HEK293 (cell line): ENCODE results near the gene KIRREL3.

ENCODE experiments used
- CTCF ChIA-PET: fragments of 350-600 bp; formaldehyde crosslinking; extraction: SDS; loops from one replicate; lab custom pipeline; 2021; ENCODE audit warnings: antibody characterized with exemption; lab: Yijun Ruan, JAX
- POLR2A ChIA-PET: fragments of 300-600 bp; formaldehyde crosslinking; extraction: SDS; loops from one replicate; lab custom pipeline; 2020; ENCODE audit warnings: antibody characterized with exemption, inconsistent platforms; lab: Yijun Ruan, JAX
- H3K27ac ChIP-seq: fragments of 200-500 bp; sonication (Bioruptor generic); 2 replicates; pipeline ENCODE4 v1.5.1; 2014; ENCODE audit warnings: low read depth, low read length, control low read depth, inconsistent platforms; ENCODE audit errors: extremely low read depth
- H3K36me3 ChIP-seq, 2 experiments: fragments of 200-500 bp in 1 of 2; sonication (Bioruptor generic) in 1 of 2; 1 replicate in 1 of 2; 2 replicates in 1 of 2; pipeline ENCODE4 v1.5.1; 2014 to 2017; ENCODE audit warnings: inconsistent platforms in 2 of 2, low read length in 2 of 2; ENCODE audit not compliant: control insufficient read depth in 2 of 2, insufficient read depth in 1 of 2
- H3K4me1 ChIP-seq: fragments of 200-500 bp; sonication (Bioruptor generic); 2 replicates; pipeline ENCODE4 v1.5.1; 2014; ENCODE audit warnings: mild to moderate bottlenecking, low read length, inconsistent platforms; ENCODE audit not compliant: control insufficient read depth, insufficient read depth
- H3K4me3 ChIP-seq: 2 replicates; pipeline ENCODE4 v1.5.1; 2011; ENCODE audit warnings: low read depth, mild to moderate bottlenecking, control low read depth, low read length, moderate library complexity
- H3K9me3 ChIP-seq: fragments of 200-500 bp; sonication (Bioruptor generic); 2 replicates; pipeline ENCODE4 v1.5.1; 2014; ENCODE audit warnings: low read depth, low read length, inconsistent platforms; ENCODE audit not compliant: control insufficient read depth, insufficient read depth
- KLF16 ChIP-seq: fragments of 450-650 bp; formaldehyde crosslinking; IDR thresholded peaks from 2 replicates; pipeline ENCODE4 v1.5.1; 2017; ENCODE audit warnings: missing biosample characterization, missing genetic modification characterization
- MEIS1 ChIP-seq: sonication (generic); formaldehyde crosslinking; IDR thresholded peaks from 2 replicates; pipeline ENCODE4 v1.8.1; 2022; ENCODE audit warnings: missing genetic modification reagents, mild to moderate bottlenecking, borderline replicate concordance
- ZNF140 ChIP-seq: fragments of 450-650 bp; formaldehyde crosslinking; IDR thresholded peaks from 2 replicates; pipeline ENCODE4 v1.5.1; 2016; ENCODE audit warnings: missing biosample characterization, missing genetic modification characterization
- ZNF169 ChIP-seq: fragments of 450-650 bp; formaldehyde crosslinking; IDR thresholded peaks from 2 replicates; pipeline ENCODE4 v1.5.1; 2016; ENCODE audit warnings: missing biosample characterization, missing genetic modification characterization
- ZNF19 ChIP-seq: fragments of 450-650 bp; formaldehyde crosslinking; IDR thresholded peaks from 2 replicates; pipeline ENCODE4; 2016; ENCODE audit warnings: missing biosample characterization, missing genetic modification characterization, low read depth
- ZNF221 ChIP-seq: fragments of 450-650 bp; formaldehyde crosslinking; IDR thresholded peaks from 2 replicates; pipeline ENCODE4 v1.5.1; 2017; ENCODE audit warnings: missing biosample characterization, missing genetic modification characterization, borderline replicate concordance
- ZNF341 ChIP-seq: fragments of 450-650 bp; formaldehyde crosslinking; IDR thresholded peaks from 2 replicates; pipeline ENCODE4; 2016; ENCODE audit warnings: low read depth, missing biosample characterization, missing genetic modification characterization
- ZNF571 ChIP-seq: fragments of 450-650 bp; formaldehyde crosslinking; IDR thresholded peaks from 2 replicates; pipeline ENCODE4 v1.5.0; 2017; ENCODE audit warnings: missing biosample characterization, missing genetic modification characterization
- ZNF629 ChIP-seq: fragments of 450-650 bp; formaldehyde crosslinking; IDR thresholded peaks from 2 replicates; pipeline ENCODE4 v1.5.1; 2017; ENCODE audit warnings: missing biosample characterization, missing genetic modification characterization
- ZNF654 ChIP-seq: fragments of 450-650 bp; formaldehyde crosslinking; IDR thresholded peaks from 2 replicates; pipeline ENCODE4 v1.5.1; 2016; ENCODE audit warnings: low read depth, missing biosample characterization, missing genetic modification characterization
- ZNF747 ChIP-seq: fragments of 450-650 bp; formaldehyde crosslinking; IDR thresholded peaks from 2 replicates; pipeline ENCODE4 v1.5.1; 2016; ENCODE audit warnings: missing biosample characterization, missing genetic modification characterization
- ZNF76 ChIP-seq: fragments of 450-650 bp; formaldehyde crosslinking; IDR thresholded peaks from 2 replicates; pipeline ENCODE4; 2016; ENCODE audit warnings: low read depth, missing biosample characterization, missing genetic modification characterization, borderline replicate concordance
- TF ChIP-seq, protein P1 (sequence below): fragments of 450-650 bp; formaldehyde crosslinking; IDR thresholded peaks from 2 replicates; pipeline ENCODE4 v1.5.1; 2017; ENCODE audit warnings: missing biosample characterization, missing genetic modification characterization
- TF ChIP-seq, protein P2 (sequence below): fragments of 450-650 bp; formaldehyde crosslinking; IDR thresholded peaks from 2 replicates; pipeline ENCODE4 v1.5.1; 2016; ENCODE audit warnings: missing biosample characterization, missing genetic modification characterization
- TF ChIP-seq, protein P3 (sequence below): fragments of 450-650 bp; formaldehyde crosslinking; IDR thresholded peaks from 2 replicates; pipeline ENCODE4 v1.5.1; 2016; ENCODE audit warnings: missing biosample characterization, missing genetic modification characterization
- TF ChIP-seq, protein P4 (sequence below): fragments of 450-650 bp; formaldehyde crosslinking; IDR thresholded peaks from 2 replicates; pipeline ENCODE4 v1.5.1; 2016; ENCODE audit warnings: missing biosample characterization, missing genetic modification characterization, borderline replicate concordance

Gene KIRREL3

DNA sequence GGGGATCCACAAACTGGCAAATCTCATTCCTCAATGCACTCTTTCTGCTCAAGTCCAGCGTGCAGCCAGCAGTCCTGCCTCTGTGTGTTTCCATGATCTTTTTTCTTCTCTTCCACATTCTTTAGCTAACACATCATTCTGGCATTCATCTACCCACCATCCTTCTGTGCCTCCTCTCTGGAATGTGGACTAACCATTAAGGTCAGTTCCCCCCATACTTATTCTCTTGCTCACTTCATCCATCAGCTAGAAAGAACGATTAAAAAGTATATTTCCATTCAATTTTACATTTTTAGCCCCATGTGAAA lies 7.8 kb downstream of the KIRREL3 start:
- CTCF ChIA-PET = interaction anchor here (0.7 to 3.7 kb wide), 4 partner anchors 10 to 405 kb away, joined by 3 to 44 read pairs (median 5); no protein-coding TSS in a partner anchor
- Histone ChIP-seq H3K9me3 (no peaks in the 10 kb centered on the region), H3K4me1 (no peaks in the 10 kb centered on the region), H3K36me3 (no peaks in the 10 kb centered on the region), H3K4me3 (no peak overlapping the region), H3K27ac (no peak overlapping the region)
- POLR2A ChIA-PET = no interaction called here
- TF ChIP-seq ZNF341 (tag by site-specific recombination) = no peak

DNA sequence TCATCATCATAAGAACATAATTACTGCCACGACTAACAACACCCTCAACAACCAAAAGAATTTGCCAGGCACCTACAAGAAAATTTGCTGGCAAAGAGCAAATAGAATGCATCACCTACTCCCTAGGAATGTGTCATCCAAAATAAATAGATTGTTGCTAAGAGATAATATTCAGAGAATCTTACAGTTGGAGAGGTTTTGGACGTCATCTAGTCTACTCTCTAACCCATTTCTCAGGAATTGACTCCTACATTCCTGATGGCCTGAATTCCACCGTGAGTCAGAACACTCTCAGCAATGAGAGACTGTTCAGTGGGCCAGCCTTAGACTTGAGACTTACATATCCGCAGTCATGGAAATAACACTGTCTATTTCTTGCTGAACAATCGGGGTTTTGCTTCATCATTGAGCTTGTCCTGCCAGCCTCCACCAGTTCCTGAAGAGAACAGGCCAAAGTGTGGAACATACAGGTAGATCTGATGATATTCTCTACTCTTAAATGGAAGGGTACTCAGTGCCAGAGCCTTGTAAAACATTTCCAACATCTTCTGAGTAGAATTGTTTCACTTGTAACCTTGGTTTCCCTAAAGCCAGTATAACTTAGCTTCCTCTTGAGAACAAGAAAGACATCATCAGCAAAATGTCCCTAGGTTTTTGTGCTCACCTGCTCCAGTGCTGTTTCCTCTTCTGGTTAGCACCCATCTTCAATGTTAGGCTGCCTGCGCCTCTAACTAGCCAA lies 8.3 kb downstream of the KIRREL3 start:
- H3K27ac ChIP-seq = no peak overlapping the region
- H3K4me1 ChIP-seq = no peaks in the 10 kb centered on the region
- POLR2A ChIA-PET = no interaction called here
- no peak for TF ChIP-seq ZNF221 (tag by site-specific recombination)
- no peak for TF ChIP-seq ZNF654 (tag by site-specific recombination)
- no peak for TF ChIP-seq ZNF169 (tag by site-specific recombination)
- no peak for TF ChIP-seq KLF16 (tag by site-specific recombination)
- TF ChIP-seq ZNF747 = no peak
- no peak for TF ChIP-seq ZNF19
- TF ChIP-seq, protein P1, sequence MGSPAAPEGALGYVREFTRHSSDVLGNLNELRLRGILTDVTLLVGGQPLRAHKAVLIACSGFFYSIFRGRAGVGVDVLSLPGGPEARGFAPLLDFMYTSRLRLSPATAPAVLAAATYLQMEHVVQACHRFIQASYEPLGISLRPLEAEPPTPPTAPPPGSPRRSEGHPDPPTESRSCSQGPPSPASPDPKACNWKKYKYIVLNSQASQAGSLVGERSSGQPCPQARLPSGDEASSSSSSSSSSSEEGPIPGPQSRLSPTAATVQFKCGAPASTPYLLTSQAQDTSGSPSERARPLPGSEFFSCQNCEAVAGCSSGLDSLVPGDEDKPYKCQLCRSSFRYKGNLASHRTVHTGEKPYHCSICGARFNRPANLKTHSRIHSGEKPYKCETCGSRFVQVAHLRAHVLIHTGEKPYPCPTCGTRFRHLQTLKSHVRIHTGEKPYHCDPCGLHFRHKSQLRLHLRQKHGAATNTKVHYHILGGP = no peak
- TF ChIP-seq ZNF629 (tag by site-specific recombination) = no peak
- no peak for TF ChIP-seq ZNF76 (tag by site-specific recombination)
- no peak for TF ChIP-seq ZNF140
- TF ChIP-seq, protein P2, sequence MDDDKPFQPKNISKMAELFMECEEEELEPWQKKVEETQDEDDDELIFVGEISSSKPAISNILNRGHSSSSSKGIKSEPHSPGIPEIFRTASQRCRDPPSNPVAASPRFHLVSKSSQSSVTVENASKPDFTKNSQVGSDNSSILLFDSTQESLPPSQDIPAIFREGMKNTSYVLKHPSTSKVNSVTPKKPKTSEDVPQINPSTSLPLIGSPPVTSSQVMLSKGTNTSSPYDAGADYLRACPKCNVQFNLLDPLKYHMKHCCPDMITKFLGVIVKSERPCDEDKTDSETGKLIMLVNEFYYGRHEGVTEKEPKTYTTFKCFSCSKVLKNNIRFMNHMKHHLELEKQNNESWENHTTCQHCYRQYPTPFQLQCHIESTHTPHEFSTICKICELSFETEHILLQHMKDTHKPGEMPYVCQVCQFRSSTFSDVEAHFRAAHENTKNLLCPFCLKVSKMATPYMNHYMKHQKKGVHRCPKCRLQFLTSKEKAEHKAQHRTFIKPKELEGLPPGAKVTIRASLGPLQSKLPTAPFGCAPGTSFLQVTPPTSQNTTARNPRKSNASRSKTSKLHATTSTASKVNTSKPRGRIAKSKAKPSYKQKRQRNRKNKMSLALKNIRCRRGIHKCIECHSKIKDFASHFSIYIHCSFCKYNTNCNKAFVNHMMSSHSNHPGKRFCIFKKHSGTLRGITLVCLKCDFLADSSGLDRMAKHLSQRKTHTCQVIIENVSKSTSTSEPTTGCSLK (tag by site-specific recombination) = no peak
- TF ChIP-seq ZNF571 (tag by site-specific recombination) = no peak
- TF ChIP-seq MEIS1 (CRISPR knock-in tag) = no peak
- TF ChIP-seq, protein P3, sequence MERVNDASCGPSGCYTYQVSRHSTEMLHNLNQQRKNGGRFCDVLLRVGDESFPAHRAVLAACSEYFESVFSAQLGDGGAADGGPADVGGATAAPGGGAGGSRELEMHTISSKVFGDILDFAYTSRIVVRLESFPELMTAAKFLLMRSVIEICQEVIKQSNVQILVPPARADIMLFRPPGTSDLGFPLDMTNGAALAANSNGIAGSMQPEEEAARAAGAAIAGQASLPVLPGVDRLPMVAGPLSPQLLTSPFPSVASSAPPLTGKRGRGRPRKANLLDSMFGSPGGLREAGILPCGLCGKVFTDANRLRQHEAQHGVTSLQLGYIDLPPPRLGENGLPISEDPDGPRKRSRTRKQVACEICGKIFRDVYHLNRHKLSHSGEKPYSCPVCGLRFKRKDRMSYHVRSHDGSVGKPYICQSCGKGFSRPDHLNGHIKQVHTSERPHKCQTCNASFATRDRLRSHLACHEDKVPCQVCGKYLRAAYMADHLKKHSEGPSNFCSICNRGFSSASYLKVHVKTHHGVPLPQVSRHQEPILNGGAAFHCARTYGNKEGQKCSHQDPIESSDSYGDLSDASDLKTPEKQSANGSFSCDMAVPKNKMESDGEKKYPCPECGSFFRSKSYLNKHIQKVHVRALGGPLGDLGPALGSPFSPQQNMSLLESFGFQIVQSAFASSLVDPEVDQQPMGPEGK (tag by site-specific recombination) = no peak
- TF ChIP-seq, protein P4, sequence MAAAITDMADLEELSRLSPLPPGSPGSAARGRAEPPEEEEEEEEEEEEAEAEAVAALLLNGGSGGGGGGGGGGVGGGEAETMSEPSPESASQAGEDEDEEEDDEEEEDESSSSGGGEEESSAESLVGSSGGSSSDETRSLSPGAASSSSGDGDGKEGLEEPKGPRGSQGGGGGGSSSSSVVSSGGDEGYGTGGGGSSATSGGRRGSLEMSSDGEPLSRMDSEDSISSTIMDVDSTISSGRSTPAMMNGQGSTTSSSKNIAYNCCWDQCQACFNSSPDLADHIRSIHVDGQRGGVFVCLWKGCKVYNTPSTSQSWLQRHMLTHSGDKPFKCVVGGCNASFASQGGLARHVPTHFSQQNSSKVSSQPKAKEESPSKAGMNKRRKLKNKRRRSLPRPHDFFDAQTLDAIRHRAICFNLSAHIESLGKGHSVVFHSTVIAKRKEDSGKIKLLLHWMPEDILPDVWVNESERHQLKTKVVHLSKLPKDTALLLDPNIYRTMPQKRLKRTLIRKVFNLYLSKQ = no peak
- no peaks in the 10 kb centered on the region for H3K9me3 ChIP-seq
- H3K36me3 ChIP-seq = no peaks in the 10 kb centered on the region
- CTCF ChIA-PET = interaction anchor here (1.1 to 3.7 kb wide), 3 partner anchors 10 to 385 kb away, joined by 3 to 44 read pairs (median 7); no protein-coding TSS in a partner anchor
- H3K4me3 ChIP-seq = no peak overlapping the region
